ENCODE measurements around the gene NEK8. TPM values are rescaled to one million over a fixed set of nuclear protein-coding genes. Genes with fewer than 3 reads are reported as not detected.

The NEK8 gene
- total and polyA plus RNA-seq, 2 of the 8 experiments (the other 6 are each of a cell fraction or from before 2014, with no cell fraction given) = 14.9 to 23.3 TPM

- H3K9ac ChIP-seq (replicated peaks in 1 of 4; ENCODE audit: extremely low read depth in 1 of 4, low read depth in 3 of 4, low read length in 3 of 4) = peak overlapping the region in 2 of 4 experiments; percentile 48 to 98; a peak in 4 of 7 replicates
- H4K20me1 ChIP-seq (replicated peaks in 1 of 2; ENCODE audit: control insufficient read depth in 1 of 2, insufficient read depth in 2 of 2, low read length in 2 of 2) = peaks cover 30 to 34% of the 10 kb centered on the region in 2 experiments
- ChIA-PET POLR2A (ENCODE audit: partially characterized antibody) (interaction anchor here (0.8 to 15.3 kb wide), 17 partner anchors 7 to 166 kb away, joined by 3 to 813 read pairs (median 5); partner anchors contain the start of genes FAM222B, FLOT2, NEK8 and PROCA1), CTCF (ENCODE audit: partially characterized antibody) (interaction anchor here (0.8 to 11.7 kb wide), 10 partner anchors 16 to 163 kb away, joined by 3 to 316 read pairs (median 3); partner anchors contain the start of genes FLOT2, NEK8, RPL23A and TLCD1)
- DNase-seq (ENCODE audit: low read depth in 1 of 2, low spot score in 2 of 2) = no peak
- no peak overlapping the region for H3K56ac ChIP-seq (replicated peaks; ENCODE audit: insufficient read length, low read depth, low read length)
- no peak for FAIRE-seq
- H3K23me2 ChIP-seq (ENCODE audit: low read depth, low read length) = peaks cover 23% of the 10 kb centered on the region
- peak overlapping the region; percentile 22 for H4K5ac ChIP-seq (ENCODE audit: insufficient read length, low read depth, low read length)
- H3K23ac ChIP-seq (ENCODE audit: insufficient read length) = no peak overlapping the region
- H2BK20ac ChIP-seq (ENCODE audit: low read length) = 0 out of 2 replicates have a peak overlapping the region, but pooled peaks have one; percentile 0
- peak overlapping the region; percentile 98 for H3K27ac ChIP-seq (ENCODE audit: low read depth, low read length)
- H2BK120ac ChIP-seq (replicated peaks; ENCODE audit: low read depth, low read length) = no peak overlapping the region
- no peak overlapping the region for H2AFZ ChIP-seq (ENCODE audit: low read length)
- H3K18ac ChIP-seq (ENCODE audit: extremely low read depth, low read length) = peak overlapping the region; percentile 41
- no peaks in the 10 kb centered on the region for H3K9me3 ChIP-seq (ENCODE audit: insufficient read depth in 2 of 2, low read depth in 1 of 2, low read length in 1 of 2)
- H3K79me2 ChIP-seq (ENCODE audit: control insufficient read depth in 1 of 2, insufficient read depth in 2 of 2, low read length in 2 of 2) = peaks cover 19 to 44% of the 10 kb centered on the region in 2 experiments
- H3K27me3 ChIP-seq (replicated peaks in 1 of 4; ENCODE audit: control insufficient read depth in 3 of 4, extremely low read depth in 1 of 4, insufficient read depth in 3 of 4, low read length in 3 of 4) = no peaks in the 10 kb centered on the region
- H3K79me1 ChIP-seq (ENCODE audit: low read depth, low read length) = peaks cover 14% of the 10 kb centered on the region
- H3K4ac ChIP-seq (replicated peaks; ENCODE audit: insufficient read length, low read depth, low read length) = no peak overlapping the region
- H4K91ac ChIP-seq (replicated peaks; ENCODE audit: insufficient read length, low read length) = peak overlapping the region; percentile 0
- 86% methylated on average over 7 of the region's 7 CpGs; no CpG with 5 or more reads in 1 of the 2 experiments for WGBS, 2 experiments (ENCODE audit: extremely low coverage in 1 of 2, insufficient coverage in 1 of 2, insufficient read length in 1 of 2, insufficient replicate concordance in 2 of 2, low coverage in 1 of 2, low lambda C conversion rate in 2 of 2, missing lambda C conversion rate in 1 of 2)
- H2BK12ac ChIP-seq (ENCODE audit: low read depth, low read length) = peak overlapping the region; percentile 32; the same call in 1 of the 2 replicates
- H3K36me3 ChIP-seq (ENCODE audit: control insufficient read depth in 2 of 4, insufficient read depth in 4 of 4, low read length in 3 of 4) = peaks cover 30 to 53% (median 33%) of the 10 kb centered on the region in 4 experiments
- TF ChIP-seq SP1 (IDR thresholded peaks at IDR 0.05; ENCODE audit: low read depth, low read length) (peak; percentile 76; the same call in 1 of the 2 replicates), CTCF (IDR thresholded peaks at IDR 0.05; ENCODE audit: control extremely low read depth in 1 of 3, insufficient read depth in 1 of 3, low read depth in 1 of 3, low read length in 3 of 3) (0 out of 4 replicates have a peak, but pooled peaks of 1 of the 3 experiments have one; percentile 1), RFX5 (IDR thresholded peaks at IDR 0.05; ENCODE audit: borderline replicate concordance, low read depth, low read length) (no peak), ASH2L (IDR thresholded peaks at IDR 0.05; ENCODE audit: low read length) (peak; percentile 59), RBBP5 (IDR thresholded peaks at IDR 0.05; ENCODE audit: borderline replicate concordance, low read depth, low read length) (peak; percentile 59; the same call in 1 of the 2 replicates)
- peak overlapping the region; percentile 58 for H4K8ac ChIP-seq (ENCODE audit: extremely low read depth, insufficient read depth, low read length)
- H3K4me3 ChIP-seq (ENCODE audit: extremely low read depth in 1 of 4, insufficient read depth in 2 of 4, low read depth in 3 of 4, low read length in 4 of 4) = peak overlapping the region in 3 of 4 experiments; percentile 97 to 99 (median 98); a peak in 4 of 8 replicates
- peak overlapping the region; percentile 99 for H2BK5ac ChIP-seq (ENCODE audit: low read depth, low read length)
- H3K4me2 ChIP-seq (ENCODE audit: insufficient read depth in 1 of 2, low read depth in 2 of 2, low read length in 2 of 2) = peak overlapping the region; percentile 92 to 93
- H2AK5ac ChIP-seq (ENCODE audit: low read depth, low read length) = no peak overlapping the region
- no peak overlapping the region for H3K14ac ChIP-seq (ENCODE audit: insufficient read length)
- H3K4me1 ChIP-seq (replicated peaks in 1 of 4; ENCODE audit: control insufficient read depth in 3 of 4, insufficient read depth in 4 of 4, low read length in 3 of 4) = peaks cover 0 to 30% (median 25%) of the 10 kb centered on the region in 4 experiments; a peak in 6 of 7 replicates
- H2BK15ac ChIP-seq (ENCODE audit: low read length) = peak overlapping the region; percentile 31; the same call in 1 of the 2 replicates
These were observed 18.6 kb downstream of the NEK8 start for GRCh38 chr17:28747051-28747691.
